Left ventricle myocardium superior (tissue), 1 donor: ENCODE data around the gene ZNF407. TPM values are rescaled to one million over a fixed set of nuclear protein-coding genes. Genes with fewer than 3 reads are reported as not detected.
A peak's percentile ranks its signal among the peaks of the same experiment; 100 is the strongest.

Experiments used
- ATAC-seq: fragments of 200-7000 bp; cut with Tn5 transposase; one replicate; pipeline ENCODE4 v1.9.1; 2020; ENCODE audit warnings: mild to moderate bottlenecking, moderate library complexity
- DNase-seq: peaks from one replicate; pipeline ENCODE4 v3.0.0-alpha.2; 2020
- intact Hi-C: fragments of 100-400 bp; cut with micrococcal nuclease; formaldehyde crosslinking; loops from one replicate; pipeline ENCODE4 v1.11.0; 2022
- total RNA-seq: library from RNA; stranded (reverse); fragmentation: NEBNext Ultra II Directional; extraction: Animal tissue kit (Norgen Biotek cat#: 25700); gene quantifications from one replicate; pipeline ENCODE4 v1.2.1, GENCODE V29; 2021
- donor health status: DM: no; HTN: yes; CAD: no; lungs with severe emphysema.

ZNF407 gene
- total RNA-seq, 1 donor from 2014 or later, result 12.0 TPM

- DNase-seq (no peak), ATAC-seq (no peak)
- intact Hi-C loops, result no loop called here
Observed at GRCh38 chr18:74895686-74896085, 298.0 kb downstream of the ZNF407 start.

- peak; percentile 45 for DNase-seq
- peak; percentile 84 for ATAC-seq
- intact Hi-C loops, result no loop called here
Observed at GRCh38 chr18:74896390-74896991, 298.8 kb downstream of the ZNF407 start.

- DNase-seq (no peak), ATAC-seq (no peak)
- intact Hi-C loops, result no loop called here
Observed at GRCh38 chr18:74897971-74898657, 300.4 kb downstream of the ZNF407 start.

GRCh38 chr18:74898965-74899364, 301.3 kb downstream of the ZNF407 start:
- intact Hi-C loops, result no loop called here
- DNase-seq, result no peak
- ATAC-seq, result peak; percentile 18

- DNase-seq (peak; percentile 61), ATAC-seq (no peak)
- intact Hi-C loops, result no loop called here
Observed at GRCh38 chr18:74899554-74899953, 301.9 kb downstream of the ZNF407 start.

GRCh38 chr18:74901362-74902146, 303.9 kb downstream of the ZNF407 start:
- intact Hi-C loops, result no loop called here
- DNase-seq, result no peak
- ATAC-seq, result no peak

- intact Hi-C loops, result no loop called here
- no peak for ATAC-seq
- DNase-seq, result no peak
Observed at GRCh38 chr18:74902147-74902455, 304.4 kb downstream of the ZNF407 start.

- intact Hi-C loops, result no loop called here
- DNase-seq, result peak; percentile 30
- ATAC-seq, result no peak
Observed at GRCh38 chr18:74905247-74905646, 307.6 kb downstream of the ZNF407 start.

GRCh38 chr18:74906184-74906583, 308.5 kb downstream of the ZNF407 start:
- ATAC-seq (no peak), DNase-seq (no peak)
- intact Hi-C loops, result no loop called here

GRCh38 chr18:74914052-74914591, 316.5 kb downstream of the ZNF407 start:
- no peak for DNase-seq
- ATAC-seq, result no peak
- intact Hi-C loops, result no loop called here

GRCh38 chr18:74914648-74915047, 317.0 kb downstream of the ZNF407 start:
- intact Hi-C loops, result no loop called here
- no peak for DNase-seq
- no peak for ATAC-seq

- intact Hi-C loops, result no loop called here
- no peak for DNase-seq
- no peak for ATAC-seq
Observed at GRCh38 chr18:74916773-74917393, 319.2 kb downstream of the ZNF407 start.

GRCh38 chr18:74918276-74918790, 320.7 kb downstream of the ZNF407 start:
- ATAC-seq (no peak), DNase-seq (no peak)
- intact Hi-C loops, result no loop called here

- intact Hi-C loops, result no loop called here
- no peak for DNase-seq
- no peak for ATAC-seq
Observed at GRCh38 chr18:74921057-74921820, 323.6 kb downstream of the ZNF407 start.

GRCh38 chr18:74926051-74926450, 328.4 kb downstream of the ZNF407 start:
- ATAC-seq (no peak), DNase-seq (no peak)
- intact Hi-C loops, result no loop called here

- no peak for DNase-seq
- intact Hi-C loops, result no loop called here
- ATAC-seq, result no peak
Observed at GRCh38 chr18:74928194-74928968, 330.7 kb downstream of the ZNF407 start.

GRCh38 chr18:74929110-74929509, 331.4 kb downstream of the ZNF407 start:
- no peak for DNase-seq
- intact Hi-C loops, result no loop called here
- ATAC-seq, result no peak

GRCh38 chr18:74930616-74931015, 332.9 kb downstream of the ZNF407 start:
- DNase-seq (no peak), ATAC-seq (no peak)
- intact Hi-C loops, result no loop called here
